Measurements from ENCODE around the gene SBNO1. TPM values are rescaled to one million over a fixed set of nuclear protein-coding genes. Genes with fewer than 3 reads are reported as not detected.
"Not testable (repeated sequence)": the region's sequence is repeated elsewhere in the genome, so short reads cannot be mapped to it uniquely, and the experiment has no call there.

Gene SBNO1
- total and polyA plus RNA-seq, 12 donors = 3.8 to 30.9 (median 23.4) TPM

- H3K4me1 ChIP-seq (replicated peaks in 1 of 2) = peaks cover 17 to 42% of the 10 kb centered on the region in 2 donors
- no peak for DNase-seq
These were observed 23.0 kb upstream of the SBNO1 start for GRCh38 chr12:123387508-123388176.

GRCh38 chr12:123385536-123385935, 20.9 kb upstream of the SBNO1 start:
- H3K27me3 ChIP-seq; H3K27ac ChIP-seq; intact Hi-C loops (cut with DNase I); H3K9me3 ChIP-seq (replicated peaks in 1 of 3); H3K36me3 ChIP-seq (replicated peaks in 1 of 2); DNase-seq; H3K4me3 ChIP-seq: not testable (repeated sequence)
- 89 to 95% (median 92%) methylated on average over 9 of the region's 9 CpGs for WGBS, 4 donors
- H3K4me1 ChIP-seq (replicated peaks in 1 of 2) = peaks cover 17 to 29% of the 10 kb centered on the region in 2 donors

More at GRCh38 chr12:123387508-123388176, 23.0 kb upstream of the SBNO1 start:
- Histone ChIP-seq H3K4me3 (peak overlapping the region in 1 of 4 donors; percentile 73), H3K36me3 (replicated peaks in 1 of 2) (peaks cover 0 to 21% of the 10 kb centered on the region in 2 donors), H3K27ac (peak overlapping the region; percentile 74 to 98 (median 84)), H3K9me3 (replicated peaks in 1 of 3) (no peaks in the 10 kb centered on the region), H3K27me3 (no peaks in the 10 kb centered on the region)
- 58 to 69% (median 61%) methylated on average over 7 to 8 of the region's 8 CpGs for WGBS, 4 donors
- no peak for TF ChIP-seq POLR2A (IDR thresholded peaks at IDR 0.05)
- no peak for TF ChIP-seq CTCF (IDR thresholded peaks at IDR 0.05)
- intact Hi-C loops (cut with DNase I) = no loop called here

- intact Hi-C loops (cut with DNase I) = no loop called here
These were observed 20.3 kb upstream of the SBNO1 start for GRCh38 chr12:123384994-123385376.

GRCh38 chr12:123384318-123384993, 19.8 kb upstream of the SBNO1 start:
- Histone ChIP-seq H3K27me3 (no peaks in the 10 kb centered on the region), H3K36me3 (replicated peaks in 1 of 2) (no peaks in the 10 kb centered on the region), H3K4me1 (replicated peaks in 1 of 2) (peaks cover 11 to 19% of the 10 kb centered on the region in 2 donors), H3K9me3 (replicated peaks in 1 of 3) (no peaks in the 10 kb centered on the region), H3K4me3 (peak overlapping the region; percentile 45 to 77 (median 62)), H3K27ac (peak overlapping the region; percentile 27 to 86 (median 41))
- WGBS, 4 donors = 1 to 5% (median 2%) methylated on average over 5 to 41 of the region's 41 CpGs
- peak in 1 of 6 experiments; percentile 9 for TF ChIP-seq CTCF (IDR thresholded peaks at IDR 0.05)
- no peak for TF ChIP-seq POLR2A (IDR thresholded peaks at IDR 0.05)
- peak in 2 of 7 donors; percentile 33 to 36 for DNase-seq
- intact Hi-C loops (cut with DNase I) = no loop called here

More at GRCh38 chr12:123384994-123385376, 20.3 kb upstream of the SBNO1 start:
- H3K9me3 ChIP-seq (replicated peaks in 1 of 3) = no peaks in the 10 kb centered on the region
- no peaks in the 10 kb centered on the region for H3K36me3 ChIP-seq (replicated peaks in 1 of 2)
- peak overlapping the region in 1 of 5 donors; percentile 77 for H3K27ac ChIP-seq
- no peak for DNase-seq
- H3K27me3 ChIP-seq = no peaks in the 10 kb centered on the region
- peak overlapping the region in 2 of 4 donors; percentile 61 to 77 for H3K4me3 ChIP-seq
- WGBS, 4 donors = 0 to 23% (median 7%) methylated on average over 1 of the region's 1 CpG
- peaks cover 14 to 24% of the 10 kb centered on the region in 2 donors for H3K4me1 ChIP-seq (replicated peaks in 1 of 2)
- no peak for TF ChIP-seq POLR2A (IDR thresholded peaks at IDR 0.05)
- TF ChIP-seq CTCF (IDR thresholded peaks at IDR 0.05) = no peak
